Spleen (tissue), 7 donors: ENCODE data around the gene LIN7B.

Experiments
- POLR2A ChIP-seq, 3 donors: fragments of 450-650 bp; IDR thresholded peaks; one replicate each; pipeline ENCODE4 v1.5.1; 2017; ENCODE audit warnings: antibody characterized with exemption in 3 of 3, mild to moderate bottlenecking in 1 of 3
- POLR2AphosphoS5 ChIP-seq, 3 donors: sonication (generic); formaldehyde crosslinking; IDR thresholded peaks; one replicate each; pipeline ENCODE4 v1.5.1; 2017; ENCODE audit warnings: antibody characterized with exemption in 3 of 3
- TF ChIP-seq, protein P1 (sequence below), 11 experiments: fragments of 200-600 bp in 7 of 11; fragments of 450-650 bp in 4 of 11; sonication (generic) in 4 of 11; IDR thresholded peaks in 8 of 11; conservative IDR thresholded peaks in 3 of 11; 1 replicate in 7 of 11; 2 replicates in 4 of 11; pipeline versions ENCODE4 v1.4.0 to v1.8.0; 2016 to 2021; ENCODE audit warnings: antibody characterized with exemption in 11 of 11, inconsistent platforms in 4 of 11, mild to moderate bottlenecking in 1 of 11
- donor health status: DM: no; HTN: no; CAD: no; lungs with moderate emphysema.
- donor health status: DM: no; HTN: no; CAD: no.
- donor health status: DM: no; HTN: no; CAD: no.

DNA sequence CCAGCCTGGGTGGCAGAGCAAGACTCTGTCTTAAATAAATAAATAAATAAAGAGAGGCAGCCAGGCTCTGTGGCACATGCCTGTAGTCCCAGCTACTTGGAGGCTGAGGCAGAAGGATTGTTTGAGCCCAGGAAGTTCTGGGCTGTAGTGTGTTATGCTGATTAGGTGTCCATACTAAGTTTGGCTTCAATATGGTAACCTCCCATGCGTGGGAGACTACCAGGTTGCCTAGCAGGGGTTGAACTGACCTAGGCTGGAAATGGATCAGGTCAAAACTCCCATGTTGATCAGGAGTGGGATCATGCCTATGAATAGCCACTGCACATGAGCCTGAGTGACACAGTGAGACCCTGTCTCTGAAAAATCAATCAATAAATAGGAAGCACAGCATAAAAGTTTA lies 32.9 kb upstream of the LIN7B start:
- TF ChIP-seq, protein P1, sequence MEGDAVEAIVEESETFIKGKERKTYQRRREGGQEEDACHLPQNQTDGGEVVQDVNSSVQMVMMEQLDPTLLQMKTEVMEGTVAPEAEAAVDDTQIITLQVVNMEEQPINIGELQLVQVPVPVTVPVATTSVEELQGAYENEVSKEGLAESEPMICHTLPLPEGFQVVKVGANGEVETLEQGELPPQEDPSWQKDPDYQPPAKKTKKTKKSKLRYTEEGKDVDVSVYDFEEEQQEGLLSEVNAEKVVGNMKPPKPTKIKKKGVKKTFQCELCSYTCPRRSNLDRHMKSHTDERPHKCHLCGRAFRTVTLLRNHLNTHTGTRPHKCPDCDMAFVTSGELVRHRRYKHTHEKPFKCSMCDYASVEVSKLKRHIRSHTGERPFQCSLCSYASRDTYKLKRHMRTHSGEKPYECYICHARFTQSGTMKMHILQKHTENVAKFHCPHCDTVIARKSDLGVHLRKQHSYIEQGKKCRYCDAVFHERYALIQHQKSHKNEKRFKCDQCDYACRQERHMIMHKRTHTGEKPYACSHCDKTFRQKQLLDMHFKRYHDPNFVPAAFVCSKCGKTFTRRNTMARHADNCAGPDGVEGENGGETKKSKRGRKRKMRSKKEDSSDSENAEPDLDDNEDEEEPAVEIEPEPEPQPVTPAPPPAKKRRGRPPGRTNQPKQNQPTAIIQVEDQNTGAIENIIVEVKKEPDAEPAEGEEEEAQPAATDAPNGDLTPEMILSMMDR (IDR thresholded peaks at IDR 0.05 in 8 of 11, conservative IDR thresholded peaks at IDR 0.05 in 3 of 11), result no peak
- TF ChIP-seq POLR2A (IDR thresholded peaks at IDR 0.05) (no peak), POLR2AphosphoS5 (IDR thresholded peaks at IDR 0.05) (no peak)
